Measurements from ENCODE around the gene IL27RA.

The IL27RA gene

GRCh38 chr19:14073925-14074838 is 42.6 kb downstream of the IL27RA start:
- peak overlapping the region; percentile 74 for H3K27ac ChIP-seq
- TF ChIP-seq, protein P1, sequence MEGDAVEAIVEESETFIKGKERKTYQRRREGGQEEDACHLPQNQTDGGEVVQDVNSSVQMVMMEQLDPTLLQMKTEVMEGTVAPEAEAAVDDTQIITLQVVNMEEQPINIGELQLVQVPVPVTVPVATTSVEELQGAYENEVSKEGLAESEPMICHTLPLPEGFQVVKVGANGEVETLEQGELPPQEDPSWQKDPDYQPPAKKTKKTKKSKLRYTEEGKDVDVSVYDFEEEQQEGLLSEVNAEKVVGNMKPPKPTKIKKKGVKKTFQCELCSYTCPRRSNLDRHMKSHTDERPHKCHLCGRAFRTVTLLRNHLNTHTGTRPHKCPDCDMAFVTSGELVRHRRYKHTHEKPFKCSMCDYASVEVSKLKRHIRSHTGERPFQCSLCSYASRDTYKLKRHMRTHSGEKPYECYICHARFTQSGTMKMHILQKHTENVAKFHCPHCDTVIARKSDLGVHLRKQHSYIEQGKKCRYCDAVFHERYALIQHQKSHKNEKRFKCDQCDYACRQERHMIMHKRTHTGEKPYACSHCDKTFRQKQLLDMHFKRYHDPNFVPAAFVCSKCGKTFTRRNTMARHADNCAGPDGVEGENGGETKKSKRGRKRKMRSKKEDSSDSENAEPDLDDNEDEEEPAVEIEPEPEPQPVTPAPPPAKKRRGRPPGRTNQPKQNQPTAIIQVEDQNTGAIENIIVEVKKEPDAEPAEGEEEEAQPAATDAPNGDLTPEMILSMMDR (conservative IDR thresholded peaks at IDR 0.05) = no peak

GRCh38 chr19:14078411-14078810 is 46.8 kb downstream of the IL27RA start:
- H3K27ac ChIP-seq = no peak overlapping the region
- TF ChIP-seq, protein P1 (conservative IDR thresholded peaks at IDR 0.05) = no peak

DNA sequence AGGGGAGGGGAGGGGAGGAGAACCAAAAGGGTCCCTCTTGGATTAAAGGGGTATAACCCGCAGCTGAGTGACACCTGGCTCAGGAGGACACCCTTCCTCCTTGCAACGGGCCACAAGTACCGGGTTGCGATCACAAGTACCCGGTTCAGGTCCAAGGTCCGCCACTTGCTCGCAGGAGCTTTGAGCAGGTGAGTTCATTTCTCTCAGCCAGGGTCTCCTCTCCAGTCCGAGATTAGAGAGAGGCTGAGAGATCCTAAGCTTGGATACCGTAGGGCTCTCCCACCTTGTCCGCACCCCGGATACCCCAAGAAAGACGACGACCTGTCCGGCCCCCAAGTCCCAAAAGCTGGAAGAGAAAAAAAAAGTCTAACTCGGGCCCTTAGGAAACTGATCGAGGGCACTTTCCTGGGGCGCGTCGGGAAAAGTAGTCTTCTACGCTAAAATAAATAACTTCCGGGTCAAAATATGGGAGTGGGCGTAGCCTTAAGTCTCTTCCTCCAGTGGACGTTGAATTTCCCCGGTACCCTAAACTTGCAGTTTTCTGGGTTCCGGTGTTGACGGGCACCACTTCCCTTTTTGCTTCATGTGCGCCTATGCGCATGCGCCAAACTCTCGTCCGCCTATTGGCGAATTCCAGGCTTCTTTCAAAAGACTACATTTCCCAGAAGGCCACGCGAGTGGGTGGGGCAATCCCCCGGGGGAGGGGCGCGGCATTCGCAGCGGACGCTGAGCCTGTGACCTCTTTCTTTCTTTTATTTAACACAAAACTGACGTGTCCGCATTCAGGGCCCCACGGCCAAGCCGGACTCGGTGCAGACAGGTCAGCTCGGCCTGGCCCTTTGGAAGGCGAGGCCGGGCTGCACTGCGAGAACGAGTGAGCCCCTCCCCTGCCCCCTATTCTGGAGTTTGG is 49.6 kb downstream of the IL27RA start:
- peak overlapping the region; percentile 76 for H3K27ac ChIP-seq

GRCh38 chr19:14081797-14082674 is 50.5 kb downstream of the IL27RA start:
- TF ChIP-seq, protein P1 (conservative IDR thresholded peaks at IDR 0.05) = no peak
- peak overlapping the region; percentile 76 for H3K27ac ChIP-seq

More for the DNA sequence above, 49.6 kb downstream of the IL27RA start:
- TF ChIP-seq, protein P1 (conservative IDR thresholded peaks at IDR 0.05) = no peak

- no peak overlapping the region for H3K27ac ChIP-seq
- TF ChIP-seq, protein P1 (conservative IDR thresholded peaks at IDR 0.05) = no peak
Measured at GRCh38 chr19:14082675-14082960, 51.1 kb downstream of the IL27RA start.

DNA sequence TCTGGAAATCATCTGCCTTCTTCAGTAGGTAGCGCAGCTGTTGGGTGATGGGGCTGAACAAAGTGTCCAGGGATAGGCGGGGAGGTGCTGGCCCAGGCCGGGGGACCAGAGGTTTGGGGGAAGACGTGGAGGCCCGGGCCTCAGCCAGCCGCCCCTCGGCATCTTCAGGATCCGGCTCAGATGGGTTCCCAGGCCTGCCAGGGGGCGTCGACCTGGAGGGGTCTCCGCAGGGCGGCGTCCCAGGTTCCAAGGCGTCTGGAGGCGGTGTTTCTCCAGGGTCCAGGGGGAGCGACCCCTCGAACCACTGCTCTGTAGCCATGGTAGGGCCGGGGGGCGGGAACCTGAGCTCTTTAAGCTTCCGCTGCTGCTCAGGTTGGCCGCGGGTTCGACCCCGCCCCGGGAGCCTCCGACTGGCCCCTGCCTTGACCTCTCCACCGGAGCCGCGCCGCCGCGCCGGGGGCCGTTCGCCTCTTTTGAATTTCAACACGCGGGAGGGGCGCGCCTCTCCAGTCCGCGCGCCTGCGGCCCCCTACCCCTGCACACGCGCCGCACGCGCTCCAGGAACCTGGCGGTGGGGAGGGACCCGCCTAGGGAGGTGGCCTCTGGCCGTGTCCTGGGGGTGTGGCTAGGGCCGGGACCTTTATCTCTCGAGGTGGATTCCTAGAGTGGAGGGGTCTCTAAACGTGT is 53.9 kb downstream of the IL27RA start, which contains the start of gene C19orf67:
Gene C19orf67, minus strand, starts transcription at position 475 of the 687 bp plus-strand sequence. Its CDS starts 156 bp downstream, at position 319.
- no peak within 1 kb of the TSS for H3K27ac ChIP-seq
- TF ChIP-seq, protein P1 (conservative IDR thresholded peaks at IDR 0.05) = no peak

All from VCaP (cell line).